Measurements from ENCODE around the gene SAMHD1. TPM values are rescaled to one million over a fixed set of nuclear protein-coding genes. Genes with fewer than 3 reads are reported as not detected.

The SAMHD1 gene
- total and polyA plus RNA-seq, 9 of the 15 experiments (the other 6 are each of a cell fraction or from before 2014, with no cell fraction given), result 6.8 to 20.4 (median 14.8) TPM

- no peak for TF ChIP-seq BRCA1 (IDR thresholded peaks at IDR 0.05)
- no peak for TF ChIP-seq BRCA1 (CRISPR knock-in tag; IDR thresholded peaks at IDR 0.05)
- no peak for TF ChIP-seq MED1 (CRISPR knock-in tag; IDR thresholded peaks at IDR 0.05; ENCODE audit: borderline replicate concordance)
- TF ChIP-seq KAT7 (CRISPR knock-in tag; IDR thresholded peaks at IDR 0.05; ENCODE audit: borderline replicate concordance), result 0 out of 2 replicates have a peak, but pooled peaks have one; percentile 20
- peak in 1 of 2 experiments; percentile 35 for TF ChIP-seq AFF1 (IDR thresholded peaks at IDR 0.05; ENCODE audit: low read depth in 1 of 2, partially characterized antibody in 2 of 2)
- TF ChIP-seq KLF16 (IDR thresholded peaks at IDR 0.05), result no peak
- peak; percentile 88 for TF ChIP-seq SPI1 (IDR thresholded peaks at IDR 0.05; ENCODE audit: borderline replicate concordance, low read depth, low read length)
- peak; percentile 25; the same call in 1 of the 2 replicates for TF ChIP-seq FOXM1 (IDR thresholded peaks at IDR 0.05; ENCODE audit: low read depth)
- no peak for TF ChIP-seq FOXM1 (CRISPR knock-in tag; IDR thresholded peaks at IDR 0.05; ENCODE audit: low read depth)
- TF ChIP-seq ELK3 (CRISPR knock-in tag; IDR thresholded peaks at IDR 0.05), result no peak
- TF ChIP-seq FIP1L1 (IDR thresholded peaks at IDR 0.05; ENCODE audit: low read depth, low read length, poor library complexity, severe bottlenecking), result no peak
- no peak for TF ChIP-seq SNRNP70 (optimal IDR thresholded peaks at IDR 0.05; ENCODE audit: low read depth, low read length)
- no peak for TF ChIP-seq FOXA1 (IDR thresholded peaks at IDR 0.05; ENCODE audit: borderline replicate concordance)
- peak; percentile 82 to 84 for TF ChIP-seq MNT (conservative IDR thresholded peaks at IDR 0.05)
- no peak; the same call in 1 of the 2 replicates for TF ChIP-seq TAF7 (tag; IDR thresholded peaks at IDR 0.05)
- TF ChIP-seq MXI1 (IDR thresholded peaks at IDR 0.05; ENCODE audit: low read depth, low read length), result peak; percentile 58; the same call in 1 of the 2 replicates
- TF ChIP-seq MBD1 (CRISPR knock-in tag; IDR thresholded peaks at IDR 0.05), result no peak
- TF ChIP-seq C11orf30 (IDR thresholded peaks at IDR 0.05; ENCODE audit: low read depth), result no peak
- TF ChIP-seq TAF9B (IDR thresholded peaks at IDR 0.05; ENCODE audit: partially characterized antibody), result peak; percentile 34
- no peak for TF ChIP-seq ADNP (tag; IDR thresholded peaks at IDR 0.05)
Observed at GRCh38 chr20:36861875-36862801, 89.4 kb downstream of the SAMHD1 start (continued).

Measured in K562 (cell line).